T47D (cell line): ENCODE measurements around the gene CDH20.

Experiments
- DNase-seq, 2 experiments: peaks; one replicate each; pipeline versions ENCODE4 v3.0.0 to v3.0.0-alpha.2; 2011 to 2012; ENCODE audit warnings: low read depth in 1 of 2, low spot score in 1 of 2
- JUND ChIP-seq: IDR thresholded peaks from 2 replicates; pipeline ENCODE4 v1.6.1; 2012; ENCODE audit warnings: low read depth
- in situ Hi-C: cut with HindIII; loops from 2 replicates; pipeline ENCODE4 v1.10.0; 2016; ENCODE audit warnings: low sequenced_read_pairs, low pct_unique_long_range_greater_than_20kb

The CDH20 gene

DNA sequence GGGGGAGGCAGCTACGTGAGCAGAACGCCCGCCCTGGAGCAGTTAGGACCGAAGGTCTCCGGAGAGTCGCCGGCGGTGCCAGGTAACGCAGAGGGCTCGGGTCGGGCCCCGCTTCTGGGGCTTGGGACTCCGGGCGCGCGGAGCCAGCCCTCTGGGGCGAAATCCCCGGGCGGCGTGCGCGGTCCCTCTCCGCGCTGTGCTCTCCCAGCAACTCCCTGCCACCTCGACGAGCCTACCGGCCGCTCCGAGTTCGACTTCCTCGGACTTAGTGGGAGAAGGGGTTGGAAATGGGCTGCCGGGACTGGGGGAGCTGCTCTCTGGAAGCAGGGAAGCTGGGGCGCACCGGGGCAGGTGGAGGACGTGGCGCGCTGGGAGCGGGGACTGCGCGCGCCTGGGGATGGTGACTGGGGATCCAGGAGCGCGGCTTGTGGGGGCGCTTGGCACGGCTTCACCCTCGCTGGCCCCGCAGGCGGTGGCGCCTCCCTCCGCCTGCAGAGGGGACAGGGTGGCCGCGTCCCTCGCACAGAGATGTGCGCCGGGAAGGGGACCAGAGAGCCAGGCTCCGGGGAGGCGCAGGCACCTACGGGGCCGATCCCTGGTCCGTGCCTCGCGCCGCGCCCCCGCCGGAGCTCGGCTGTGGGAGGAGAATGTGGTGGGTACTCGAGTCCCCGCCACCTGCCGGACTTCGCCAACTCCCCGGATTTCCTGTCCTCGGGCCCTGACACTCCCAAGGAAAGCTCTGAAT, 688 bp downstream of the CDH20 start:
- in situ Hi-C loops: no loop called here
- no peak for TF ChIP-seq JUND
- no peak for DNase-seq

DNA sequence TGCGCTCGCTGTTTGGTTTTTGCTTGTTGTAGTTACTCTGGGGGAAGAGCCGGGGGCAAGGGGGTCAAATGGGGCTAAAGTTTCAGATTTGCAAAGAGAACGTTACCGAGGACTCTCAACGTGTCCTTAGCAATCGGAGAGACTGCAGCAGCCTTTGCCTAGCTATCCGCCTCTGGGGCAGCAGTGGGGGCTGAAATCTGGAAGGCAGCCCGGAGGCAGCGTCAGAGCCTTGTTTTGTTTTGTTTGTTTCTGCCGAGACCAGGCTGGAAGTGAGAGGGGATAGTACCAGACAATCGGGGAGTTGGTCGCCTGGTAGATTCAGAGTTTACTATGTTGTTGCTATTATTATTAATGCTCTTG, 1.2 kb downstream of the CDH20 start:
- TF ChIP-seq JUND: no peak
- in situ Hi-C loops: no loop called here
- no peak for DNase-seq

DNA sequence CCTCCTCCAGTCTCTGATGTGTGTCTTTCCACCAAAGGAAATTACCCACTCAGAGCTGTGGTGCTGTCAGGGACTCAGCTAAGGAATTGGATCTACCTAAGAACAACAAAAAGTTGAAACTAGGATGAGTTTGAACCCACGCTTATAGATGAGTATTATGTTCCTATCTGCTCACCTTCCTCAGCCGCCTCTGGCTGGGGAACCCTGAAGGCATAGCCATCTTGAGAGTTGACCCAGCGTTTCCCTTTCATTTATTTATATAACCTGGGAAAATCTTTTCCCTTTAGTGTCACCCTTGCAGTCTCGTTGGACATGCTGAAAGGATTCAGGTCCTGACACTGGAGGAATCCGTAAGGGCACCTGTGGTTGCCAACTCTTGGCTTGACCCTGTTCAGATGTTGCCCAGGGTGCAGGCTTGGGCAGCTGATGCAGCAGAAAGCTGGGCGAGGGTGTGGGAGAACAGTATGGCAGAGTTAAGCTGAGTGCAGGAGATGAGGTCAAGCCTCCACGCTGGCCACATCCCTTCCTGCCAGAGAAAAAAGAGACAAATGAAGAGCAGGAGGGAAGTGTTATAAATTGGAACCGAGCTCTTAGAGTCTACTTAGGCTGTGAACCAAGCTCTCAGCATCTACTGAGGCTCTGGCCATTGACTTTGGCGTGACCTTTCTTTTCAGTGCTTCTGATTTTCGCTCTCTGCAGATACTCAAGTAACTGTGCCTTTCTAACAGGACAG, 1.9 kb downstream of the CDH20 start:
- in situ Hi-C loops: no loop called here
- no peak for TF ChIP-seq JUND
- DNase-seq: no peak

DNA sequence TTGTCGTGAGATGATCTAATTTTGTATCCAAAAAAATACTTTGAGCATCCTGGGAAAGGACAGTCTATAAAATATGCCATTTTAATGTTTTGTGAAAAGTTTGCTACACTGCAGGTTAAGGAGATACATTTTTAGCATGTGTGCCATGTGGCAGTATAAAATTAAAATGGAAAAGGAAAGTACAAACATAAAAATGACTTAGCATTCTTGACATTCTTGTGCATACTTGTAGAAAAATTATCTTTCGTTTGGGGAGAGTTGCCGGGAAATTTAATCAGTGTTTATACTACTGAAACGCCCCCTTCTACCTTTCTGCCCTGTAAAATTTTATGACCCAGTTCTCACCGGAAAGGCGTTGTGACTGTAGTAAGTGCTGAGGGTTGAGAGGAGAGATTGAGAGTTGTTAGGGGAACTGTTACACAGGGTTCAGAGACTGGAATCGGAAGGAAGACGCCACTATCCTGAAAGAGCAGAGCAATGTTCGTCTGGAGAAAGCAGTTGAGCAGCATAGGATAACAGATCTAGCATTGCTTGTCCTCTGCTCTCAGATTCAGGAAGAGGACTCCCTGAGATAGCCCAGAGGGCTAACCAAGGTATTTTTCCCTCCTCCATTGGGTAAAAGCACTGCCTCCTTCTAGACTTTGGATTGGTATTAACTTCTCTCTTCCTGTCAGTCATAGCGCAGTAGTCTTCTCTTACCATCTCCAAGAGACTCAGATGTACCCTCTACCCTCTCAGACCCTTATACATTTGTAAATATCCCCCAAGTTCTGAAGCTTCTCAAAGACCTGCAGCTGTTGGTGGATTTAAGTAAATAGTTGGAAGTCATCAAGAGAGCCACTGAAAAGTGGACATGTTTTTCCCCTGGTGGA, 2.7 kb downstream of the CDH20 start:
- TF ChIP-seq JUND: no peak
- in situ Hi-C loops: no loop called here
- DNase-seq: no peak

DNA sequence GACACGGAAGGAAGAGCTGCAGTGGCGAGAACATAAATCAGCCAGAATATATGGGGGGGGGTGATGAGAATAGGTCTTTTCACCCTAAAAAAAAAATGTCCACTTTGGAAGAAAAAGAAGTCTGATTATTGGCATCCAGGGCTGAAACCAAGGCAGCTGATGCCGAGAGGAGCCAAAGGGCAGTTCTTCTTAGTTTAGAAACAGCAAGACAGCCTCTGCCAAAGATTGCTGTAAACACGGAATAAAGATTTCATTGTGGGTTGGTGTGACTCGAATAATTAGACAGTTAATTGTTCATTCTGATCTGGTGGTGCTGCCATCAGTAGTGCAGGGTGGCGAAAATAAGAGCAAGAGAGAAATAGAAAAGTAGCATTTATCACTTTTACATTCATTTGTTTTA, 3.5 kb downstream of the CDH20 start:
- TF ChIP-seq JUND: no peak
- no peak for DNase-seq
- in situ Hi-C loops: no loop called here

DNA sequence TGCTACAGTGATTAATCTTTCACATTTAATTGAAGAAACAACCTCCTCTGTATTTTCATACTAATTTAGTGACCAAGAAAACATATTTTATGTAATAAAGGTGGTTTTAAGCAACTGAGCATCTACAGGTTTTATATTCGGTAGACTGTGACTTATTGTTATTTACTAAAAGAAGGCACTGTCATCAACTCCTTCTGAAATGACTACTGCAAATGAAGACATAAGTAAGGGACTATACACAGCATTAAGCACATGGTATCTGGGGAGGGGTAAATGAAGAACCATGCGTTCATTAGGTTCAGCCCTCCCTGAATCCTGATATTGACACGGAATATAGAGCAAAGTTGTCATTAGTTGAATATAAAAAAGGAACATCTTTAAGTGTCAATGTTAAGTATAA, 4.3 kb downstream of the CDH20 start:
- in situ Hi-C loops: no loop called here
- no peak for DNase-seq
- no peak for TF ChIP-seq JUND

DNA sequence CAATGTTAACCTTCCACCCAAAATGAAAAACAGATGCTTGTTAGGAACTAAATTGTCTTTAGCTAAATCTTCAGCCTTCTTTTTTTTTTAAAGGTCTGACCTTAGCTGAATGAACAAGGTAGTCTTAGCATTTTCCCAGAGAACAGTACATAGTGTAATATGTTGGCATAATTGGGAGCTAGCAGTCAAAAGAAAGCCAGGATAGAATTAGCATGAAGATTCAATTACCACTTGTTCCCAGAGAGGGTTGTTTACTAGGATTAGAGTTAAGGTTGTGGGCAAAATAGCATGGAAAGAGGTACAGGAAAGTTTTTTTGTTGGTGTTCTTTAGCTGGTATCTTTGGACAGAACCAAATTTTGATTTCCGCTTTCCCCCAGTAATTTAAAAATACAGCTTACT, 6.9 kb downstream of the CDH20 start:
- in situ Hi-C loops: no loop called here
- no peak for DNase-seq
- no peak for TF ChIP-seq JUND

DNA sequence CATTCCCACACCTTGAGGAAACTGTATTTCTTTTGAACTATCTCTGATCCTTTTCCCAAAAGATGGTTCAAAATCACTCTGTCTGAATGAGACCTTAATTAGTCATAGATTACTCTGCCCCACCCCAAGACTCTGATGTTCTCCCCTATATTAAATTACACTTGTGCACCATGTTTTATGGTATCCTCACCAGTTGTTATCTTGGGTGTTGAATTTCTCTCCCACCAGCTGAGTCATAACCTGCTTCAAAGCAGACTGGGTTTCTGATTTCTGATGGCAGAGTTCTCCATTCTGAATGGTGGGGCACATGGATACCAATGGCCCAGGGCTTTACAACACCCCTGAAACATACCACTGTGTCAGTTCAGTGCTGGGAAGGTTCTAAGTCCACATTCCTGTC, 15.0 kb downstream of the CDH20 start:
- no peak for DNase-seq
- no peak for TF ChIP-seq JUND
- in situ Hi-C loops: no loop called here

DNA sequence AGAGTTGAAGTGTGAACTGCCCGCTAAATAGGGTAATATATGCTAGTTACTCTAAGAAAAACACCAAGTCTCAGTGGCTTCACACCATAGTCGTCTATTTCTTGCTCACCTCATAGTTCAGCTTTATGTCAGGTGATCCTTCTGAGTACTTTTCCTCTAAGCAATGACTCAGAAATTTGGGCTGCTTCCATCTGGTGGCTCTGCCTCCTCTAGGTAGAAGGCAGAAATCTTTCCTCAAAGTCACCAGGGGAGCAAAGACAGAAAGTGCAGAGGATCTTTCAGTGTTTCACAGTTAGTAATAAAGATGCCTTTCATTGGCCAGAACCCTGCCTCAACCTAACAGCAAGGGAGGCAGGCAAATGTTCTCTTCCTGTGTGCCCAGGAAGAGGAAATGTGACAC, 17.3 kb downstream of the CDH20 start:
- no peak for DNase-seq
- in situ Hi-C loops: no loop called here
- TF ChIP-seq JUND: no peak

DNA sequence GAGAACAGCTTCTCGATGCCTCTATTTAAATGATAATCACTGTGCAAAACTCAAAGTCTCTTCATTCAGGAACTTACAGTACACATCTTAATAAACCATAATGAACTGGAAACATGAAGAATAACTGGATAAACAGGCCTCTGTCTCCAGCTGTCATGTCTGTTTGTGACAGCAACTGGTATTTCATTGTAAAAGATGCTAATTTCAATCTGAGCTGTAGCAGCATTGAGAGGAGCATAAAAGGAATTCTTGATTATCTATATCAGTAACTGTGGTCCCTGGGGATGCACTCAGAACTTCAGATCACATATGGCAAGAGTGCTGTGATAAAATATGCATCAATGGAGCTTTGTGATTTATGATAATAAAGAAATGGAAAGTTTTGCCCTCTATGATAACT, 18.8 kb downstream of the CDH20 start:
- in situ Hi-C loops: no loop called here
- TF ChIP-seq JUND: no peak
- DNase-seq: no peak

DNA sequence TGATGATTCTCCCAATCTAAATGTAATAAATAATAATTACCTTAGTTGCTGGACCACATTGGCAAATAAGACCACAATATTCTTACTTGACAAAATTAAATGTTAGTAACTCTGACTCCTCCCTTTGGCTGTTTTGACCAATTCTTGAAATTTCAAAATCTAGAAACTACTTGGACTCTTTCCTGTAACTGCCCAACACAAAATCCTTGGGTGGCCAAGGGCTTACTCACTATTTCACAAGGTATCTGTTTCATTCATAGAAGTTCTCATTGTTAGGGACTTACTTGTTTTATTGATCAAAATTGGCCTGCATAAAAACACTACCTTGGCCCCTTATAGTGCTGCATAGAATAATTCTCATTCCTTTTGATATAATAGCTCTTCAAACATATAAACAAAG, 19.4 kb downstream of the CDH20 start:
- DNase-seq: no peak
- in situ Hi-C loops: no loop called here
- no peak for TF ChIP-seq JUND

DNA sequence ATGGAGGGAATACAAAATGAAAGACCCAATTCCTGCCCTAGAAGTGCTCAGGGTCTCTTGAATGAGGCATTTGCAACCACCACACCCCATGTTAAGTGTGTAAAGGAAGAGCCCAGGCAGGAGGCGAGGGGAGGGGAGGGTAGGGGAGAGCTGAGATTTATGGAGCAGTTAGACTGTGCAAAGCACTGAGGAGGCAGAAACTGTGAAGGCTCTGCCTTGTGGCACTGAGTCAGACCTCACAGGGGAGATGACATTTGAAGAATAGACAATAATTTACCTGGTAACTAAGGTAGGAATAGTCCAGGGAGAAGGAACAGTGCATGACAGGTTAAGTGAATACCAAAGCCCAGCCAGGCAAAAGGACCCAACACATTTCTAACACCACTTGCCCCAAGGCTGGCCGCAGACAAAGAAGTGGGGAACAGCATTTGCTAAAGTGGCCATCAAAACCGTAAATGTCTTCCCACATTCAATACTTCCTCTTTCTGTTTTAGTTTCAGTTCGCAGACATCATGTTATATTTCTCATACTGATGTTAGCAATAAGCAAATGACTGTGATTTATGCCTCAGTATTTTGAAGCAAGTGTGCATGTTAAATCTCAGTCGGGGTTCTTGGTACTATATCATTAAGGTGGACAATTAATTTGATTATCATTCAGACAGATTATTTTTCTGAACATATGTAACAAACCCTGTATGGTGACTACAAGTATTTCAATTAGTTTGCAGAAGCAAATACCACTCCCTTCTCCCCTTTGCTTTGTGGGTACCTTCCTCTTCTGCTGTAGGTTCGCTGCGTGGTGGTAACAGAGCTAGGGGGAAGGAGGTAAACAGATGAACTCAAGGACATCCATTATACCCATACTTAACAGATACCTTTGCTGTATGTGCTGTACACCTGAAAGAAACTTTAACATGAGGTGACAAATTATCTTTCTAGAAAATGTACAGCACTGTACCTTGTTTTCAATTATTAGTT, 27.5 kb downstream of the CDH20 start:
- no peak for TF ChIP-seq JUND
- in situ Hi-C loops: no loop called here
- DNase-seq: no peak
